HG03520 (cell line): ENCODE measurements around the gene NR6A1.
"Not testable (repeated sequence)": the region's sequence is repeated elsewhere in the genome, so short reads cannot be mapped to it uniquely, and the experiment has no call there.

Experiments used
- ATAC-seq: cut with Tn5 transposase; IDR thresholded peaks from one replicate; pipeline ENCODE4 v1.9.1; 2021; ENCODE audit warnings: mild to moderate bottlenecking, moderate library complexity; ENCODE audit not compliant: unreplicated experiment

Gene NR6A1

DNA sequence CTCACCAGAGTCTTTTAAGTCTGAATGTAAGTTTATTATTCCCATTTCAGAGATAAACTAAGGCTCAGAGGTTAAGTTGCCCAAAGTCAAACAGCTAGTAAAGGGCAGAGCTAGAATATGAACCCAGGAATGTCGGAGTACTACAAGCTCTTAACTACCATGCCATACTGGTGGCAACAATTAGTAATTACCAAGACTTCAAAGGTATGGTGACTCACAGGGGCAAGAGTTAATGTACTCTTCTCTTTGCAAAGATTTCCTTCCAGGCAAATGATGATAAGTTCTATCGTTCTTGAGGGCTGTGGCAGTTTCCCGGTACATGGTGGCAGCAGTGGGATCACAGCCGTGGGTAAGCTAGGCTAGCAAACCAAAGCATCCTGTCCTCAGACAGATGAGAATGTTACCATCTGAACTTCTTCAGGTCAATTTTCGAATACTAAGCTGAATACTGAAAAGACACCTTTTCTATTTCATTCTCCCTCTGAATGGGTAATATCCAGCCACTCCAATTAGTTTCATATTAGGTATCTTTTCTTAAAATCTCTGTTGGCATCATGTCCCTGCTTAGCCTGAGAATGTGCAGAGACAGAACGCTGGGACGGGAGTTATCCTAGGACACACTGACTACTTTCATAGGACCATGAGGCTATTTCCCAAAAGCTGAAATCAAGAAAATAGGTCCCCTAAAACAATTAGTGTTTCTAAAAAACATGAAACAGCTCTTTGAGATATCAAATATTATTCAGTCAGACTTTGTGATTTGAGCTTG lies 147.0 kb downstream of the NR6A1 start:
- ATAC-seq, result no peak

- no peak for ATAC-seq
Measured at GRCh38 chr9:124622882-124623281, 148.2 kb downstream of the NR6A1 start.

GRCh38 chr9:124621371-124622328 lies 149.5 kb downstream of the NR6A1 start:
- ATAC-seq, result no peak

DNA sequence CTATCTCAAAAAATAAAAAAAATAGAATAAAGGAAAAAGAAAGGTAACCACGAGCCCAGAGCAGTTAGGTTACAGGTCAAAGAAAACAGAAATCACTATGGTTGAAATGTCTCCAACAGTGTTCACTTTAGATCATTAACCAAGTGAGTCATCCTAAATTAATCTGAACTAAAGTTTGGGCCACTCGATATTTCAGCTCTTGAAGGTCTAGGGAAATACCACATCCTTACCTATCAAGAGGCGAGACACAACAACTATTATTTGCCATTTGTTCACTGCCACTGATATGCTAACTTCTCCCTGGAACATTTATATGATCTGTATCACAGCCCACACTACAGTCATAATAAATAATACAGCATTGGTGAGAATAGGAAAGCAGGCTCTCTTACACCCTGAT lies 152.6 kb downstream of the NR6A1 start:
- no peak for ATAC-seq

DNA sequence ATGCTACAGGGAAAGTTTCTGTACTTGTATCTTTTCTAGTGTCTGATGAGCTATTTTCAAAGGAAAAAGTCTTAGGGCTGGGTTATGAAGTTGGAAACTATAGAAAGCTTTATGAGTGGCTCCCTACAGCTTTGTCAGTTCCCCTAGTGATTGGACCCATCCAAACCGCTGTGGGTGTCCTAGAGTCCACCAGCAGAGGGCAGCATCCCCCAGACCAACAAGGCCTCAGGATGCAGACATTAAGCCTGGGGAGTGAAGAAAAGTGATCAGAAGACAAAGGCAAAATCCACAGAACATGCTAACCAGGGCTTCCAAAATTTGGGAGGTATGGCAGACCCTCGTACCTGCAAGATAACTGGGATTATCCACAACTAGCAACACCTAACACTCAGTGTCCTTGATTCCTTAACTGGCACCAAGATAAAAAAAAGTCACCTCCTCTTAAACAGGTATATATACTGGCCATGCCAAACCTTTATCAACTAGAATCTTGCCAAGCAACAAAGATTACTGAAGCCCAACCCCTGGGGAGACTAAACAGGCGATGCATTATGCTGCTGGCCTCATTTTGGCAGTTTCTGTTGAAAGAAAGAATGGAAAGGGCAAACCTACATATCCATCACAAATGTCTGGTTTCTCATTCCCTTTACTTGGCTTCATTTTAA lies 153.5 kb downstream of the NR6A1 start:
- ATAC-seq, result no peak

DNA sequence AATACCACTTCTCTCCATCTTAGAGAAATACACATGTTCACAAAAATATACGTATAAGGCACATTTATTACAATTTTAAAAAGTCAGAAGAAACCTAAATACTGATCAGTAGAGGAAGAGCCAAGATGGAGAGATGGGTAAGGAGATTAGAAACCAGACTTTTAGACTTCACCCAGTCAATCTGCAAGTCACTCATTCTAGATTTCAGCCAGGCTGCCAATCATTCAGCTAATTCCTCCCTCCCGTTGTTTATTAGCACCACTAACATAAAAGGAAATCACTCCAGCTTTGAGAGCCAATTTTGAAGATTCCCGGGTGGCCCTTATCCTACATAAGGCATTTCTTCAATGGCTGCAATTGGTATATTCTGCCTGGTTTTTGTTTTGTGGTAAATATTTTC lies 154.2 kb downstream of the NR6A1 start:
- ATAC-seq, result no peak

GRCh38 chr9:124615840-124616239 lies 155.3 kb downstream of the NR6A1 start:
- not testable (repeated sequence) for ATAC-seq

DNA sequence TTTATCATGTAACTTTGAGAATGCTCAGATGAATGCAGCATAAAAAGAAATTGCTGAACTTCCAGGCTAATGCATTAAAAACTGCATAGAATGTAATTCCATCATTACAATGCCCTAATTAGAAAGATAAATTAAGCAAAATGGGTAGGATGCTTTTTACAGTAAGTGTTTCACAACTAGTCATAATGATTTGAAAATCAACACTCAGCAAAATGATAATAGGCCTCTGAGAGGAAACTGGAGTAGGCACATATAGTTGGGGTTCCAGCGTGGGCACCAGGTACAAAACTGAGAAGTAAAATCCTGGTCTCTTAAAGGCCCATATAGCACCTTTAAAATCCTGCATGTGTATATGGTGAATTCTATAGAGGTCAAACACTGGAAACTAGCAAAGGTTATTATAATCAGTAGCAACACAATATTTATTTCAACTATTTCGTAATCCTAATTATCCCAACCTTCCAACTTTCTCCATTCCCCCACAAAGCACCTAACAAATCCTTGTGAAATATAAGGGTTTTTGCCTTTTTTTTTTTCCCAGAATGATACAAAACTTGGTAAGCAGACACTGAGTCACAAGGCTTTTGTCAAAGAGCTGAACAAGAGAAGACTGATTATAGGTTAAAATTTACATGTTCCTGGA lies 155.9 kb downstream of the NR6A1 start:
- ATAC-seq, result no peak

DNA sequence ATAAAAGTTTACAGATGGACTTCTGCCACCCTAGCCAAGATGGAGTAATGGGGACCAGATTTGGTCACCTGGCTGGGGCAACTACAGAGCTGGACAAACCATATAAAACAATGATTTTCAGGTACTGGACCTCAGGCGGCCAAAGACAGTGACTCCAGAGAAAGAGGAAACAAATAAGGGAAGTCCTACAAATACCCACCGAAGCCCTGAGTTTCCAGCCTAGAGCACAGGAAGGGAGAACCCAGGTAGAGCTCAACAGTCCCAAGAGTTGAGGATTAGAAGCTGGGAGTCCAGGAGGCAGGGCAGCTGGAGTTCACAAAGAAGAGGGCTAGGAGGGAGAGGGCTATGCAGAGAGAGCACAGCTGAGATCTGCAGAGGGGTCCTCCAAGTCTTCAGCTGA lies 157.3 kb downstream of the NR6A1 start:
- ATAC-seq, result no peak

- ATAC-seq, result no peak
Measured at GRCh38 chr9:124611106-124611505, 160.0 kb downstream of the NR6A1 start.

DNA sequence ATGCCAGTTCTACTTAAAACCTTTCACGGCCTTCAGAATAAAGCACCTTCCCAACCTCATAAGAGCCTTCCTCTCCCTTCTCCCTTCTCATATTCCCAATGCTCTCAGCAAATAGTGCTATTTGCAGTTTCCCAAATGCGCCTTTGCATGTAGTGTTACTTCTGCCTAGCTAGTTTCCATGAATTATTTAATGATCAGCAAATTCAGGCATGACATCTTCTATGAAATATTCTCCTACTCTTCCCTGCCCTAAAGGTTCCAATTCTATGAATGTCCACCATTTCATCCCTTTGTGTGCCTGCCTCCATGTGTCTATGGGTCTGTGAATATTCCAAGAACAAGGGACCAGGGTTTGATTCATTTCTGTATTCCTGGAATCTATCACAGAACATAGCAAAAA lies 165.1 kb downstream of the NR6A1 start:
- no peak for ATAC-seq

- ATAC-seq, result no peak
Measured at GRCh38 chr9:124605258-124605657, 165.9 kb downstream of the NR6A1 start.

GRCh38 chr9:124602632-124603031 lies 168.5 kb downstream of the NR6A1 start:
- no peak for ATAC-seq

DNA sequence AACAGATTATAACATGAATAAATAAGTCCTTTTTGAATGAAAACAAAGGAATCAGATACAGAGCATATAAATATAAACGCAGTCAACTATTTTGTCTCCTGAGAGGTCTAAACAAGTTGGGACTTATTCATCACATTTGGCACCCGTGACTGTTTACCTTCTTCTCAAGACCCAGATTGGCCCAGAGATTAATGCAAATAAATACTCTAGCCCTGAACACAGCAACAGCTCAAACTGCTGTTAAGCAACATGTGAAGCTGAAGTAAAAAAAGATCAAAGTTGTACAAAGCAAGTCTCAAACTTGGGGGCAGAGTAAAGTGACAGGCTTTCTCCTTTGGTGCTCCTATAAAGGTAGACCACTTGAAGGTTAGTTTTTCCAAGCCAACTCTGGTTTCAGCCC lies 168.9 kb downstream of the NR6A1 start:
- ATAC-seq, result no peak

GRCh38 chr9:124600407-124600806 lies 170.7 kb downstream of the NR6A1 start:
- ATAC-seq, result no peak

GRCh38 chr9:124599121-124599795 lies 171.9 kb downstream of the NR6A1 start:
- ATAC-seq, result no peak

- ATAC-seq, result no peak
Measured at GRCh38 chr9:124598048-124598447, 173.1 kb downstream of the NR6A1 start.

- ATAC-seq, result no peak
Measured at GRCh38 chr9:124596172-124596839, 174.8 kb downstream of the NR6A1 start.

- no peak for ATAC-seq
Measured at GRCh38 chr9:124595743-124596142, 175.4 kb downstream of the NR6A1 start.

DNA sequence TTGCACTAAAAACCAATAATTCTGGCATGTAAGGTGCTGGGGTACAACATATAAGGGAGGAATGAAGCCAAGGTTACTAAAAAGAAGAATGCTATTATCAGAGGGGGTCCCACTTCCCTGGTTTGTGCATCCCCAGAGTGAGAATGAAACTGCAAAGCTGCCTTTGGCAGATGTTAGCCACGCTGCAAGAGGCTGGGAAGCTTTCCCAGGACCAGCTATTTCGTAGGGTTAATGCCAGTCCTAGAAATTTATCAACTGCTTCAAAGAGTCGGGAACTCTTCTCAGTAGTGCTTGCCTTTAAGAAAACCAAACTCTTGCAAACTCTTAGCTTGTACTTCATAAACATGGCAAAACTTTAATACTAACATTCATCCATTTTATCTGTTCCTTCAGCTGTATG lies 176.4 kb downstream of the NR6A1 start:
- ATAC-seq, result no peak
